Measurements from ENCODE around the gene KRTAP10-11.

DNA sequence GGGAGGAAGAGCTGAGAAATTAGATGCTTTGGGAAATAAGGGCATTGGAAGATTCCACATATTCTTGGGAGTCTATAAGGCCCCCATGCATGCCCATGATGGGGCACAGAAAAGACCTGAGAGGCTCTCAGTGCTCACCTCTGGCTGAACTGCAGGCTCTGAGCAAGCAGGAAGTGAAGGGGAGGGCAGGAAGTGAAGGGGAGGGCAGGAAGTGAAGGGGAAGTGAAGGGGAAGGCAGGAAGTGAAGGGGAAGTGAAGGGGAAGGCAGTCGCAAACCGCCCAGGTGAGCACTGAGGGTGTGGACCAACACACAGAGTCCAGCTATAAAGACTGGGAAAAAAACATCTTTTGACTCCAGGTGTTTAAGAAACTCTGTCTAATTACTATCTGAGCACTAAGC, 15.8 kb upstream of the KRTAP10-11 start:
- TF ChIP-seq, protein P1, sequence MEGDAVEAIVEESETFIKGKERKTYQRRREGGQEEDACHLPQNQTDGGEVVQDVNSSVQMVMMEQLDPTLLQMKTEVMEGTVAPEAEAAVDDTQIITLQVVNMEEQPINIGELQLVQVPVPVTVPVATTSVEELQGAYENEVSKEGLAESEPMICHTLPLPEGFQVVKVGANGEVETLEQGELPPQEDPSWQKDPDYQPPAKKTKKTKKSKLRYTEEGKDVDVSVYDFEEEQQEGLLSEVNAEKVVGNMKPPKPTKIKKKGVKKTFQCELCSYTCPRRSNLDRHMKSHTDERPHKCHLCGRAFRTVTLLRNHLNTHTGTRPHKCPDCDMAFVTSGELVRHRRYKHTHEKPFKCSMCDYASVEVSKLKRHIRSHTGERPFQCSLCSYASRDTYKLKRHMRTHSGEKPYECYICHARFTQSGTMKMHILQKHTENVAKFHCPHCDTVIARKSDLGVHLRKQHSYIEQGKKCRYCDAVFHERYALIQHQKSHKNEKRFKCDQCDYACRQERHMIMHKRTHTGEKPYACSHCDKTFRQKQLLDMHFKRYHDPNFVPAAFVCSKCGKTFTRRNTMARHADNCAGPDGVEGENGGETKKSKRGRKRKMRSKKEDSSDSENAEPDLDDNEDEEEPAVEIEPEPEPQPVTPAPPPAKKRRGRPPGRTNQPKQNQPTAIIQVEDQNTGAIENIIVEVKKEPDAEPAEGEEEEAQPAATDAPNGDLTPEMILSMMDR (conservative IDR thresholded peaks at IDR 0.05; ENCODE audit: low read length) = no peak
- TF ChIP-seq EZH2phosphoT487 (IDR thresholded peaks at IDR 0.05; ENCODE audit: borderline replicate concordance, low read depth, low read length) = no peak
